Glomerular endothelial cell (primary cell): ENCODE measurements around the gene CLHC1. TPM values are rescaled to one million over a fixed set of nuclear protein-coding genes. Genes with fewer than 3 reads are reported as not detected.
"Not testable (repeated sequence)": the region's sequence is repeated elsewhere in the genome, so short reads cannot be mapped to it uniquely, and the experiment has no call there.

Experiments
- DNase-seq: peaks from one replicate; pipeline ENCODE4 v3.0.0-alpha.2; 2011; ENCODE audit warnings: low read depth, low spot score; ENCODE audit errors: extremely low read depth
- total RNA-seq: library from RNA; depleted of rRNA; stranded (reverse); fragments of >200 nt; gene quantifications from 2 replicates; pipeline ENCODE4 v1.2.3, GENCODE V29; 2015

The CLHC1 gene
- total RNA-seq, 1 donor from 2014 or later: 4.8 TPM

- no peak for DNase-seq
These were observed 93.8 kb downstream of the CLHC1 start for GRCh38 chr2:55138014-55138881.

DNA sequence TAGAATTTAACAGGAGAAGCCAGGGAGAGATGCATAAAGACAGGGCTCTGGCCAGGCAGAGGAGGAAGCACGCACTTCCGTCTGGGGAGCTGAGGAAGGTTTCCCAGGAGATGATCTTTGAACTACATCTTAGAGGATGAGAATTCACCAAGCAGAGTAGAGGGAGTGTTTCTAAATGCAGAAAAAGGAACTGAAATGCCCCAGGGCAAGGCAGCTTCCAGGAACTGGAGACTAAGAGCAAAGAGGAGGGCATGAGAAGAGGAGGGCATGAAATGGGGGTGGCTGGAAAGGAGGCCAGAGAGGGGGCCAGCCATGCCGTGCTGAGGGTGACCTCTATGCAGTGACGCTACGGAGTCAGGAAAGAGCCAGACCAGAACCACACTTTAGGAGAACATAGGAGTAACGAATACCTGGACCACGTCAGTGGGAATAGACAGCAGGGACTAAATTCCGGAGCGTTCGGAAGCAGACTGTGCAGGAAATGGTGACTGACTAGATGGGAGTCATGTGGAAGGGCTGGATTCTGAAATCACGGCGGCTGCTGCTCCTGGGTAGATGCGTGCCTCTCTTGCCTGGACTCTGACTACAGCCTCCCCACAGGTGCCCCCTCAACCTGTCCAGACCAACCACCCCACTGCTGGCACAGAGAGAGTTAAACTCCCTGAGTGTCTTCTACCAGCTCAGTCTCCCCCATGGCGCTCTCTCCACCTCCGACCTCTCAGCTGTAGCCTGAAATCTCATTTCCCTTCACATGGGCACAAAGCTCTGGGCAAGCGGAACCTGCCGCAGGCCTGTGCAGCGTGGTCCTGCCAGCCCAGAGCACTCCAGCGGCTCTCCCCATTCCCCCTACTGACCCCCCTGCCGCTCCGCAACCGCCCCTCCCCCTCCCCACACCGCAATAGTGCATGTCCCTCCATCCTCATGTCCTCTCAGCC is 94.8 kb downstream of the CLHC1 start:
- DNase-seq: no peak

- DNase-seq: no peak
These were observed 96.0 kb downstream of the CLHC1 start for GRCh38 chr2:55136138-55136541.

DNA sequence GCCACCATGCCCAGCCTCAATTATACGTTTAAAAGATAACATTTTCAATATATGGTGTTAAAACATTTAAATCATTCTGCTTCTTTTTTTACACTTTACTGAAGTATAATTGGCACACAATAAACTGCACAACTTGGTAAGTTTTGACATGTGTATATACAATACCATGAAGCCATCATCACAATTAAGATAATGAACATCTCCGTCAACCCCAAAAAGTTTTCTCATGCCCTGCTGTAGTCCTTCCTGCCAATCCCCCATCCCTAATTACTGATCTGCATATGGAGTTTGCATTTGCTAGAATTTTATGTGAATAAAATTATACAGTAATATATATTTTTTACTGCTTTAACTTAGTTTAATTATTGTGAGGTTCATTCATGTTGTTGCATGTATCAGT is 96.6 kb downstream of the CLHC1 start:
- no peak for DNase-seq

DNA sequence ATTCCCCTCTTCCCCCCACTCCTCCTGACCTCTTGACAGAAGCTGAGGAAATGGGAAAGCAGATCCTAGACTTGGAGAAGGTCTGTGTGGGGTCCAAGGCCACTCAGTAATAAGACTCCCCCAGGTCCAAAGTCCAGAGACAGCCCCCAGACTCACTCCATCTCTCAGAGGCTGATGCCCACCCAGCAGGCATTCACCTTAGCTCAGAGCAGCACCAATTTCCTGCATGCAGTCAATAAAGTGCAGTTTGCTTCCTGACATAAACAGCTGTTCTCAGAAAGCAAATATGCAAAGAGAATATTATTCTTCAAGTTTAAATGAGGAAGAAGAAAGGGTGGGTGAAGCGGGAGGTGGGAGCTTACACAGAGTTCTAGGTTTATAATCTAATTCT is 97.8 kb downstream of the CLHC1 start:
- no peak for DNase-seq

DNA sequence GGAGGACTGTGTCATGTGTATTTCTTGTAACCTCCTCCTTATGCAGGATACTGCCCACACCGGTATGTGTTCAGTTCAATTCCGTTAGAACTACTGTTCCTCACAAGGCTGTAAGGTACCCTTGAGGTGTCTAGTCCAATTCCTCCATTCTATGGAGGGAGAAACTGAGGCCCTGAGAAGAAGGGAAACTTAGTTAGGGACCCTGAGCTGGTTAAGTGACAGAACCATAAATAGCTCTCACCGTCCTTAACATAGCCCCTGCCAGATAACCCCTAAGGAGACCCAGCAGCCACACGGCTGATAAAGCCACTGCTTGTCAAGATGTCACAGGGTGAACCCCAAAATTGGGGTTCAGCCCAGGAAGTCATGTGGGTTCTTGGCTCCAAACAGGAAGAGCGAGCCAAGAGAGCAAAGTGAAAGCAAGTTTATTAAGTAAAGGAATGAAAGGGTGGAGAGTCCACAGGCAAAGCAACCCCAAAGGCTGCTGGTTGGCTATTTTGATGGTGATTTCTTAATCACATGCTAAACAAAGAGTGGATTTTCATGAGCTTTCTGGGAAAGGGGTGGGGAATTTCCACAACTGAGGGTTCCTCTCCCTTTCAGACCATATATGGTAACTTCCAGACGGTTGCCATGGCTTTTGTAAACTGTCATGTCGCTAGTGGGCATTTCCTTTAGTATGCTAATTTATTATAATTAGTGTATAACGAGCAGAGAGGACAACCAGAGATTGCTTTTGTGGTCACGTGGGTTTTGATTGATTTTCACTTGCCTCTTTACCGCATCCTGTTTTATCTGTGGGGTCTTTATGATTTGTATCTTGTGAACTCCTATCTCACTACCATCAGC is 98.4 kb downstream of the CLHC1 start:
- DNase-seq: no peak

DNA sequence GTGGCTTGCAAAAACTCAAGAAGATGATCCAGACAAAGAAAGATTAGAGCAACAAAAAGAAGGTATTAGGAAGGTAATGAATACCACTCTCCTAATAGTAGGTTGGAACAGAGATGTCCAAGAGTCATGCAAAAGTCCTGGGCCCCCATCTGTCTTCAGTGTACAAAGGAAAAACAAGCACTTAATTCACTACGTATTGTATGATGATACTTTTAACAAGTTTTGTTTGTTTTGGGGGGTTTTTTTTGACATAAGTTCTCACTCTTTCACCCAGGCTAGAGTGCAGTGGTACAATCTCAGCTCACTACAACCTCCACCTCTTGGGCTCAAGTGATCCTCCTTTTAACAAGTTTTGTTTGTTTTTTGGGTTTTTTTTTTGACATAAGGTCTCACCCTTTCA is 101.2 kb downstream of the CLHC1 start:
- no peak for DNase-seq

DNA sequence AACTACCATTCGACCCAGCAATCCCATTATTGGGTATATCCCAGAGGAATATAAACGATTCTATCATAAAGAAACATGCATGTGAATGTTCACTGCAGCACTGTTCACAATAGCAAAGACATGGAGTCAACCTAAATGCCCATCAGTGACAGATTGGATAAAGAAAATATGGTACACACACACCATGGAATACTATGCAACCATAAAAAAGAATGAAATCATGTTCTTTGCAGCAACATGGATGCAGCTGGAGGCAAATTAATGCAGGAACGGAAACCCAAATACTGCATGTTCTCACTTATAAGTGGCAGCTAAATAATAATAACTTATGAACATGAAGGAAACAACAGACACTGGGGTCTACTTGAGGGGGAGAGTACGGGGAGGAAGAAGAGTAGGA is 105.5 kb downstream of the CLHC1 start:
- DNase-seq: not testable (repeated sequence)

Other genes starting within 250 kb of the CLHC1 start
- 696 and 759 TPM in 2 replicates for gene RTN4, start 181.8 kb downstream of the CLHC1 start, total RNA-seq
- 926 and 1,983 TPM in 2 replicates for gene RPS27A, start 395 bp upstream of the CLHC1 start, total RNA-seq
- 12.9 and 16.1 TPM in 2 replicates for gene MTIF2, start 36.9 kb upstream of the CLHC1 start, total RNA-seq
- gene CCDC88A, start 187.6 kb upstream of the CLHC1 start, total RNA-seq: 40.0 and 45.7 TPM in 2 replicates